NCI-H2196 (cell line): ENCODE results near the gene PEX12.
"Not testable (repeated sequence)": the region's sequence is repeated elsewhere in the genome, so short reads cannot be mapped to it uniquely, and the experiment has no call there.

Source experiments
- DNase-seq: peaks from one replicate; lab custom pipeline; 2025; ENCODE audit not compliant: unreplicated experiment; lab: John Stamatoyannopoulos, UW

The PEX12 gene

GRCh38 chr17:35578929-35579432 is 610 bp upstream of the PEX12 start:
- DNase-seq, result no peak

GRCh38 chr17:35577830-35578196 is 558 bp downstream of the PEX12 start:
- no peak for DNase-seq

GRCh38 chr17:35575759-35576158 is 2.6 kb downstream of the PEX12 start:
- DNase-seq, result no peak

- no peak for DNase-seq
These were observed 9.0 kb downstream of the PEX12 start for GRCh38 chr17:35569405-35569804.

GRCh38 chr17:35568561-35568960 is 9.8 kb downstream of the PEX12 start:
- DNase-seq, result no peak

GRCh38 chr17:35566968-35567367 is 11.4 kb downstream of the PEX12 start:
- no peak for DNase-seq

GRCh38 chr17:35563181-35563580 is 15.2 kb downstream of the PEX12 start:
- not testable (repeated sequence) for DNase-seq

GRCh38 chr17:35560703-35561102 is 17.7 kb downstream of the PEX12 start, which contains the start of gene SLFN14:
SLFN14 (minus strand) TSS chr17:35560819; CDS start chr17:35558062, 2,757 bp downstream.
- DNase-seq, result no peak

GRCh38 chr17:35559495-35560210 is 18.7 kb downstream of the PEX12 start:
- no peak for DNase-seq

GRCh38 chr17:35557353-35557752 is 21.0 kb downstream of the PEX12 start:
- DNase-seq, result no peak

GRCh38 chr17:35555691-35556090 is 22.7 kb downstream of the PEX12 start:
- no peak for DNase-seq

- DNase-seq, result no peak
These were observed 23.7 kb downstream of the PEX12 start for GRCh38 chr17:35554668-35555067.

GRCh38 chr17:35553310-35553709 is 25.1 kb downstream of the PEX12 start:
- DNase-seq, result no peak

GRCh38 chr17:35548978-35549377 is 29.4 kb downstream of the PEX12 start:
- no peak for DNase-seq

- DNase-seq, result no peak
These were observed 30.1 kb downstream of the PEX12 start for GRCh38 chr17:35548208-35548810.

- no peak for DNase-seq
These were observed 31.9 kb downstream of the PEX12 start for GRCh38 chr17:35546487-35546886.

- DNase-seq, result no peak
These were observed 33.2 kb downstream of the PEX12 start for GRCh38 chr17:35545150-35545549.

- no peak for DNase-seq
These were observed 34.5 kb downstream of the PEX12 start for GRCh38 chr17:35543856-35544255.

GRCh38 chr17:35542990-35543389 is 35.4 kb downstream of the PEX12 start:
- DNase-seq, result no peak

GRCh38 chr17:35541434-35541833 is 36.9 kb downstream of the PEX12 start:
- DNase-seq, result no peak

- DNase-seq, result no peak
These were observed 37.6 kb downstream of the PEX12 start for GRCh38 chr17:35540589-35541404.

GRCh38 chr17:35539659-35540026 is 38.7 kb downstream of the PEX12 start:
- no peak for DNase-seq
